LNCAP (cell line): ENCODE data around the gene GPR83.

Experiments
- CTCF ChIP-seq: fragments of 450-650 bp; IDR thresholded peaks from 2 replicates; pipeline ENCODE4 v1.5.1; 2017; ENCODE audit warnings: mild to moderate bottlenecking

GPR83 gene

GRCh38 chr11:94400839-94401772 lies at the start of gene GPR83:
TSS of gene GPR83 (minus strand) at chr11:94401419. CDS start at chr11:94401247, 172 bp downstream.
- TF ChIP-seq CTCF, result no peak

GRCh38 chr11:94450048-94450447 lies 48.8 kb upstream of the GPR83 start:
- TF ChIP-seq CTCF, result no peak

- TF ChIP-seq CTCF, result no peak
Observed at GRCh38 chr11:94449437-94449836, 48.2 kb upstream of the GPR83 start.

- TF ChIP-seq CTCF, result no peak
Observed at GRCh38 chr11:94449029-94449428, 47.8 kb upstream of the GPR83 start.

GRCh38 chr11:94447149-94447548 lies 45.9 kb upstream of the GPR83 start:
- no peak for TF ChIP-seq CTCF

GRCh38 chr11:94445641-94446040 lies 44.4 kb upstream of the GPR83 start:
- no peak for TF ChIP-seq CTCF

GRCh38 chr11:94433049-94433448 lies 31.8 kb upstream of the GPR83 start:
- TF ChIP-seq CTCF, result no peak
